ACC112 (cell line): Measurements from ENCODE around the gene CCDC69.
A peak's percentile ranks its signal among the peaks of the same experiment; 100 is the strongest.

Experiments used
- H2AFZ ChIP-seq: fragments of 200-600 bp; sonication (generic); one replicate; pipeline ENCODE4 v1.6.0; 2017; ENCODE audit warnings: antibody characterized with exemption, low read length; ENCODE audit not compliant: unreplicated experiment
- H3K27ac ChIP-seq: fragments of 200-600 bp; sonication (generic); 2 replicates; pipeline ENCODE4 v1.5.1; 2014; ENCODE audit warnings: low read depth, mild to moderate bottlenecking, antibody characterized with exemption, low read length, moderate library complexity
- H3K27me3 ChIP-seq: fragments of 200-600 bp; sonication (generic); 2 replicates; pipeline ENCODE4 v1.6.1; 2014; ENCODE audit warnings: mild to moderate bottlenecking, antibody characterized with exemption, low read length, moderate library complexity, mixed read lengths; ENCODE audit not compliant: insufficient read depth
- H3K36me3 ChIP-seq: fragments of 200-600 bp; sonication (generic); 2 replicates; pipeline ENCODE4 v1.6.1; 2016; ENCODE audit warnings: mild to moderate bottlenecking, antibody characterized with exemption, low read length, moderate library complexity, mixed read lengths; ENCODE audit not compliant: insufficient read depth
- H3K4me1 ChIP-seq: fragments of 200-600 bp; sonication (generic); one replicate; pipeline ENCODE4 v1.6.1; 2016; ENCODE audit warnings: low read length, mixed read lengths; ENCODE audit not compliant: insufficient read depth, unreplicated experiment, control insufficient read depth
- H3K4me3 ChIP-seq: fragments of 200-600 bp; sonication (generic); 2 replicates; pipeline ENCODE4 v1.5.1; 2014; ENCODE audit warnings: mild to moderate bottlenecking, low read depth, low read length
- H3K79me2 ChIP-seq: fragments of 200-600 bp; sonication (generic); one replicate; pipeline ENCODE4 v1.6.0; 2016; ENCODE audit warnings: low read length; ENCODE audit not compliant: control insufficient read depth, unreplicated experiment, insufficient read depth

The CCDC69 gene

GRCh38 chr5:151222054-151222789 lies 1.7 kb downstream of the CCDC69 start:
- no peak overlapping the region for H3K27ac ChIP-seq
- no peaks in the 10 kb centered on the region for H3K36me3 ChIP-seq
- no peak overlapping the region for H2AFZ ChIP-seq
- no peaks in the 10 kb centered on the region for H3K27me3 ChIP-seq
- no peaks in the 10 kb centered on the region for H3K79me2 ChIP-seq
- H3K4me3 ChIP-seq: no peak overlapping the region
- H3K4me1 ChIP-seq: peaks cover 3% of the 10 kb centered on the region

GRCh38 chr5:151221574-151221973 lies 2.3 kb downstream of the CCDC69 start:
- no peak overlapping the region for H2AFZ ChIP-seq
- no peaks in the 10 kb centered on the region for H3K79me2 ChIP-seq
- peaks cover 3% of the 10 kb centered on the region for H3K4me1 ChIP-seq
- H3K4me3 ChIP-seq: no peak overlapping the region
- H3K36me3 ChIP-seq: no peaks in the 10 kb centered on the region
- H3K27ac ChIP-seq: no peak overlapping the region
- H3K27me3 ChIP-seq: no peaks in the 10 kb centered on the region

- Histone ChIP-seq H3K4me3 (no peak overlapping the region), H3K27me3 (no peaks in the 10 kb centered on the region), H3K79me2 (no peaks in the 10 kb centered on the region), H2AFZ (no peak overlapping the region), H3K4me1 (peaks cover 3% of the 10 kb centered on the region), H3K27ac (no peak overlapping the region), H3K36me3 (no peaks in the 10 kb centered on the region)
Observed at GRCh38 chr5:151219789-151220188, 4.1 kb downstream of the CCDC69 start.

- Histone ChIP-seq H3K79me2 (no peaks in the 10 kb centered on the region), H3K36me3 (no peaks in the 10 kb centered on the region), H3K4me1 (peaks cover 9% of the 10 kb centered on the region), H2AFZ (no peak overlapping the region), H3K27me3 (no peaks in the 10 kb centered on the region), H3K4me3 (no peak overlapping the region), H3K27ac (no peak overlapping the region)
Observed at GRCh38 chr5:151219138-151219537, 4.8 kb downstream of the CCDC69 start.

GRCh38 chr5:151218177-151218576 lies 5.7 kb downstream of the CCDC69 start:
- Histone ChIP-seq H3K27me3 (no peaks in the 10 kb centered on the region), H3K4me3 (no peak overlapping the region), H3K27ac (no peak overlapping the region), H3K4me1 (peaks cover 14% of the 10 kb centered on the region), H3K79me2 (no peaks in the 10 kb centered on the region), H2AFZ (no peak overlapping the region), H3K36me3 (no peaks in the 10 kb centered on the region)

GRCh38 chr5:151216781-151217180 lies 7.1 kb downstream of the CCDC69 start:
- Histone ChIP-seq H3K27me3 (no peaks in the 10 kb centered on the region), H3K36me3 (no peaks in the 10 kb centered on the region), H3K27ac (no peak overlapping the region), H3K4me3 (no peak overlapping the region), H3K79me2 (no peaks in the 10 kb centered on the region), H2AFZ (no peak overlapping the region), H3K4me1 (peaks cover 13% of the 10 kb centered on the region)

- Histone ChIP-seq H3K4me3 (no peak overlapping the region), H3K4me1 (peaks cover 13% of the 10 kb centered on the region), H3K79me2 (no peaks in the 10 kb centered on the region), H2AFZ (no peak overlapping the region), H3K36me3 (no peaks in the 10 kb centered on the region), H3K27ac (no peak overlapping the region), H3K27me3 (no peaks in the 10 kb centered on the region)
Observed at GRCh38 chr5:151215546-151215880, 8.4 kb downstream of the CCDC69 start.

GRCh38 chr5:151214614-151215545 lies 9.0 kb downstream of the CCDC69 start:
- peaks cover 13% of the 10 kb centered on the region for H3K4me1 ChIP-seq
- no peaks in the 10 kb centered on the region for H3K27me3 ChIP-seq
- H3K27ac ChIP-seq: no peak overlapping the region
- H3K4me3 ChIP-seq: no peak overlapping the region
- no peaks in the 10 kb centered on the region for H3K79me2 ChIP-seq
- peak overlapping the region; percentile 47 for H2AFZ ChIP-seq
- H3K36me3 ChIP-seq: no peaks in the 10 kb centered on the region

GRCh38 chr5:151213803-151214613 lies 9.9 kb downstream of the CCDC69 start:
- no peak overlapping the region for H3K4me3 ChIP-seq
- peaks cover 13% of the 10 kb centered on the region for H3K4me1 ChIP-seq
- 0 out of 2 replicates have a peak overlapping the region, but pooled peaks have one; percentile 5 for H3K27ac ChIP-seq
- H2AFZ ChIP-seq: peak overlapping the region; percentile 47
- H3K79me2 ChIP-seq: no peaks in the 10 kb centered on the region
- no peaks in the 10 kb centered on the region for H3K36me3 ChIP-seq
- H3K27me3 ChIP-seq: no peaks in the 10 kb centered on the region

- peaks cover 17% of the 10 kb centered on the region for H3K4me1 ChIP-seq
- H3K79me2 ChIP-seq: no peaks in the 10 kb centered on the region
- H2AFZ ChIP-seq: no peak overlapping the region
- no peak overlapping the region for H3K4me3 ChIP-seq
- no peaks in the 10 kb centered on the region for H3K36me3 ChIP-seq
- H3K27ac ChIP-seq: no peak overlapping the region
- H3K27me3 ChIP-seq: no peaks in the 10 kb centered on the region
Observed at GRCh38 chr5:151212406-151212798, 11.5 kb downstream of the CCDC69 start.
